ENCODE results near the gene SH3PXD2A. TPM values are rescaled to one million over a fixed set of nuclear protein-coding genes. Genes with fewer than 3 reads are reported as not detected.

The SH3PXD2A gene
- total RNA-seq, 4 donors from 2014 or later, result 26.5 to 56.9 (median 33.3) TPM

DNA sequence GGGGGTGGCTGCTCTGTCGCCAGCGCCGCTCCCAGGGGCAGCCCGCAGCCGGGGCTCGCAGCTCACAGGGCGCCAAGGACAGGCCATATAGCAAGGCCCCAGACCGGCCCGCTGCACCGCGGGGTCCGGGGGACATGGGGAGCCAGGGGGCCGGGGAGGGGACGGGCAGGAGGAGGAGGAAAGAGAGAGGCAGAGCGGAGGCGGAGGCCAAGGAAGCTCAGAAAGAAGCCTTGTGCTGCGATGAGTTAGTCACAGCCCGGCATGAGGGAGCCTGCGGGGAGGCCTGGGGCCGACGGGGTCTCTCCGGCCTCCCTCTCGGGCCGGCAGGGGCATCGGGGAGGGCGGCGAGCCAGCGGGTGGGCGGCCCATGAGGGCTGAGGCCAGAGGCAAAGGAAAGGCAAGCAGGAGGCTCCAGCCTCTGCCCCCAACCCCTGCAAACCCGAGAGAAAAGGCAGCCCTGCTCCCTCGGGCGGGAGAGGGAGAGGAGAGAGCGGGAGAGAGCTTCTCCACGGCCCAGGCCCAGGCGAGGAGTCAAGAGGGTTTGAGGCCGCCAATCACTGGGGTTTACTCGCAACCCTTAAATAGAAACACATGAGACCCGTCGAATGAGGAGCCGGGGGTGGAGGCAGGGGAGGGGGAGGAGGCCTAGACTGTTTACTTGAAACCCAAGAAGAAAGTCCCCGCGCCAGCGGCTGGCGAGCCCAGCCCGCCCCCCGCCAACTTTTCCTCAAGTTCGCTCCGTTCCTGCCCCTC, 194.0 kb downstream of the SH3PXD2A start:
- no peaks in the 10 kb centered on the region for H3K27me3 ChIP-seq
- no peaks in the 10 kb centered on the region for H3K36me3 ChIP-seq
- DNase-seq, result peak; percentile 77
- H3K4me3 ChIP-seq, result peak overlapping the region; percentile 35 to 54 (median 46)
- no peaks in the 10 kb centered on the region for H3K9me3 ChIP-seq
- in situ Hi-C loops (cut with MboI; ENCODE audit: low pct_ligation_motif_present in 1 of 4, low pct_unique_long_range_greater_than_20kb in 1 of 4, low sequenced_read_pairs in 3 of 4) (no loop called here), intact Hi-C loops (cut with DNase I; ENCODE audit: low total_unique reads) (no loop called here)
- 77% methylated on average over 47 of the region's 48 CpGs; no CpG with 5 or more reads in 1 of the 2 donors for WGBS, 2 donors (ENCODE audit: low coverage in 1 of 2)
- no peak for TF ChIP-seq EP300 (IDR thresholded peaks at IDR 0.05; ENCODE audit: low read depth)
- peak; percentile 71 for TF ChIP-seq POLR2A (IDR thresholded peaks at IDR 0.05)
- TF ChIP-seq, protein P1, sequence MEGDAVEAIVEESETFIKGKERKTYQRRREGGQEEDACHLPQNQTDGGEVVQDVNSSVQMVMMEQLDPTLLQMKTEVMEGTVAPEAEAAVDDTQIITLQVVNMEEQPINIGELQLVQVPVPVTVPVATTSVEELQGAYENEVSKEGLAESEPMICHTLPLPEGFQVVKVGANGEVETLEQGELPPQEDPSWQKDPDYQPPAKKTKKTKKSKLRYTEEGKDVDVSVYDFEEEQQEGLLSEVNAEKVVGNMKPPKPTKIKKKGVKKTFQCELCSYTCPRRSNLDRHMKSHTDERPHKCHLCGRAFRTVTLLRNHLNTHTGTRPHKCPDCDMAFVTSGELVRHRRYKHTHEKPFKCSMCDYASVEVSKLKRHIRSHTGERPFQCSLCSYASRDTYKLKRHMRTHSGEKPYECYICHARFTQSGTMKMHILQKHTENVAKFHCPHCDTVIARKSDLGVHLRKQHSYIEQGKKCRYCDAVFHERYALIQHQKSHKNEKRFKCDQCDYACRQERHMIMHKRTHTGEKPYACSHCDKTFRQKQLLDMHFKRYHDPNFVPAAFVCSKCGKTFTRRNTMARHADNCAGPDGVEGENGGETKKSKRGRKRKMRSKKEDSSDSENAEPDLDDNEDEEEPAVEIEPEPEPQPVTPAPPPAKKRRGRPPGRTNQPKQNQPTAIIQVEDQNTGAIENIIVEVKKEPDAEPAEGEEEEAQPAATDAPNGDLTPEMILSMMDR (IDR thresholded peaks at IDR 0.05), result no peak
- peak; percentile 78 to 86 (median 85) for TF ChIP-seq POLR2AphosphoS5 (IDR thresholded peaks at IDR 0.05)
- peaks cover 14 to 42% (median 24%) of the 10 kb centered on the region in 4 donors for H3K4me1 ChIP-seq
- peak overlapping the region; percentile 89 to 93 (median 92) for H3K27ac ChIP-seq

DNA sequence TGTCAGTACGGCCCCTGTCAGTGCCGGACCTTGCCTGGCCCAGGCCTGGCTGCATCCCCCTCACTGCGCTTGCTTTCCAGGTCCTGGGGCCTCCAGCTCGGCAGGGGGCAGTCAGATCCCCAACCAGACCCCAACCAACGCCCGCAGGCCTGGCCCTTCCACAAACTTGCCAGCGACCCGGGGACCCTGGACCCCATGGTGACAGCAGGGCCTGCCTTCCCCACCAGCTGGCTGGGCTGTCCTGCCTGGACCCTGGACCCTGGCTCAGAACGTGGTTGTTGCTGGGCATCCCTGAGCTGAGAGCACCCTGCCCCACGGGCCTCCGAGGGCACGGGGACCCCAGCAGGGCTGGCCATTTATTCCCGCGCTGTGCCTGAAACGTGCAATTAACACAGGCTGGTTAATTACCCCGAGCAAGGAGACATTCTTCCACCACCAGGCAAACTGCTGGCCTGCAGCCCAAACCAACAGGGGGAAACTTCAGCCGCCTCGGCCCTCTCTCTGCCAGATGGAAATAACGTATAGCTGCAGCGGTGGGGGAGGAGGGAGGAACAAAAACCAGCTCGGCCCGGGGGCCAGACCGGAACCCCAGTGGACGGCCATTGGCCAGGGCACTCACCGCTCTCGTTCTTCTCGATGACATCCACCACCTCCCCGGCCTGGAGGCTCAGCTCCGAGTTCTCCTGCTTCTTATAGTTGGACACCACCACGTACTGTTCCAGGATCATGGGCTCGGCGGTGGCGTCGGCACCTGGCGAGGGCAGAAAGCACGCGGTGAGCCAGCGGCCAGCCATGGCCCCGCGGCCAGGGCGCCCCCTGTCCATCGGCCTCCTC, 194.8 kb downstream of the SH3PXD2A start:
- TF ChIP-seq EP300 (IDR thresholded peaks at IDR 0.05; ENCODE audit: low read depth), result no peak
- no peak for TF ChIP-seq POLR2A (IDR thresholded peaks at IDR 0.05)
- no peak for TF ChIP-seq POLR2AphosphoS5 (IDR thresholded peaks at IDR 0.05)
- TF ChIP-seq, protein P1 (IDR thresholded peaks at IDR 0.05), result no peak
- in situ Hi-C loops (cut with MboI; ENCODE audit: low pct_ligation_motif_present in 1 of 4, low pct_unique_long_range_greater_than_20kb in 1 of 4, low sequenced_read_pairs in 3 of 4), result no loop called here
- no peak for DNase-seq
- 59% methylated on average over 38 of the region's 42 CpGs; no CpG with 5 or more reads in 1 of the 2 donors for WGBS, 2 donors (ENCODE audit: low coverage in 1 of 2)
- Histone ChIP-seq H3K27me3 (no peaks in the 10 kb centered on the region), H3K27ac (peak overlapping the region; percentile 89 to 93 (median 92)), H3K9me3 (no peaks in the 10 kb centered on the region), H3K4me1 (peaks cover 14 to 42% (median 24%) of the 10 kb centered on the region in 4 donors), H3K4me3 (peak overlapping the region; percentile 35 to 54 (median 46)), H3K36me3 (no peaks in the 10 kb centered on the region)
- intact Hi-C loops (cut with DNase I; ENCODE audit: low total_unique reads), result no loop called here

DNA sequence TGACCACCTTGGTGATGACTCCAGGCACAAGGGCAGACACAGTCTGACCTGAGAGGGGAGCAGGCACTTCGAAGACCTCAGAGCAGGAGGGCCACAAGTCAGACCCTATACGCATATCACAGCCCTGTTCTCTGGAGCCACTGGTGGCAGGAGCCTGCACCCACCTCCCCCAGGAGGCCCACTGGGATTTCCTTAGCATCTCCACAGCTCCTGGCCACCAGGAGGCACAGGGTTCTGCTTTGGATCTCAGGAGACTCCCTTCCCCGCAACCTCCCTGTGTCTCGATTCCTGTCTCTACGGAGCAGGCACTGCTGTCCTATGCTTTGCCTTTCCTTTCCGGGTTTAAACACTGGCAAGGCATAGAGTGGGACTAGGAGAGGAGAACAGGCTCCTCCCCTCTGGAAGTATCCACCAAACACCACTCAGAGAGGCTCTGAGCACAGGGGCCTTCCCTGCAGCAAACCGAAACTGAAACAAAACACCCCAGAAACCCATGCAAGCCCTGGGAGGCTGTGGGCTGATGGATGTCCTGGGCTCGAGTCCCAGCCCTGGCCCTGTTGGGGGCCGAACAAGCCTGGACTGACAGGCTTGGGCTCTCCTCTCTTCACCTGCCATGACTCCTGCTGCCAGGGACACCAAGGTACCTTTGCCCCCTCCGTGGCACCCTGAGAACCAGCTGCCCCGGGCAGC, 195.6 kb downstream of the SH3PXD2A start:
- Histone ChIP-seq H3K9me3 (no peaks in the 10 kb centered on the region), H3K4me3 (peak overlapping the region; percentile 35 to 54 (median 46)), H3K27ac (peak overlapping the region; percentile 89 to 93 (median 92)), H3K36me3 (no peaks in the 10 kb centered on the region), H3K27me3 (no peaks in the 10 kb centered on the region), H3K4me1 (peaks cover 14 to 42% (median 24%) of the 10 kb centered on the region in 4 donors)
- intact Hi-C loops (cut with DNase I; ENCODE audit: low total_unique reads) (no loop called here), in situ Hi-C loops (cut with MboI; ENCODE audit: low pct_ligation_motif_present in 1 of 4, low pct_unique_long_range_greater_than_20kb in 1 of 4, low sequenced_read_pairs in 3 of 4) (no loop called here)
- peak; percentile 63 for DNase-seq
- TF ChIP-seq EP300 (IDR thresholded peaks at IDR 0.05; ENCODE audit: low read depth) (no peak), POLR2AphosphoS5 (IDR thresholded peaks at IDR 0.05) (peak; percentile 38 to 69 (median 62))
- 31 to 32% methylated on average over 4 to 11 of the region's 11 CpGs for WGBS, 2 donors (ENCODE audit: low coverage in 1 of 2)

DNA sequence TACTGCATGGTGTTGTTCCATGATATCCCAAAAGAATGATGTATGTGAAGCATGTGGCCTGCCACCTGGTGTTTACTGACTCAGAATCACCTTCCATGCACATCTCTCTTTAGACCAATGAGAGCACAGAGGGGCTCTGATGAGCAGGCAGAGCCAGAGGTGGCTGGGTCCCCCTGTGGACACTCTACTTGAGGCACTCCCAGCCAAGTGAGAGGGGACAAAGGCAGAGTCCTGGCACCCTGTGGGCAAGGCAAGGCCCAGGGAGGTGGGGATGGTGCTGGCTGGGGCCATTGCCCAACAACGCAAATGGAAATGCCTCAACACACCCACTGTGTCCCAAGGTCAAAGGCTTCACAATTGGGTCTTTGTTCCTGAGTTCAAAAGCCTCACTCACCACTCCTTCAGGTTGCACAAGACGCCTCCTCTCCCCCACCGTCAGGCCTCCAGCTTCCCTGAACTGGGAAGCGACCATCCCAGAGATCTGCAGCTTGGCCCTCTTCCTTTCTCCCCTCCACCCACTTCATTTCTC, 197.3 kb downstream of the SH3PXD2A start:
- H3K4me3 ChIP-seq, result no peak overlapping the region
- peaks cover 25 to 51% (median 36%) of the 10 kb centered on the region in 4 donors for H3K4me1 ChIP-seq
- no peak for DNase-seq
- intact Hi-C loops (cut with DNase I; ENCODE audit: low total_unique reads) (no loop called here), in situ Hi-C loops (cut with MboI; ENCODE audit: low pct_ligation_motif_present in 1 of 4, low pct_unique_long_range_greater_than_20kb in 1 of 4, low sequenced_read_pairs in 3 of 4) (no loop called here)
- H3K27me3 ChIP-seq, result no peaks in the 10 kb centered on the region
- no peaks in the 10 kb centered on the region for H3K9me3 ChIP-seq
- 54% methylated on average over 4 of the region's 4 CpGs; no CpG with 5 or more reads in 1 of the 2 donors for WGBS, 2 donors (ENCODE audit: low coverage in 1 of 2)
- peak overlapping the region; percentile 9 to 93 (median 52) for H3K27ac ChIP-seq
- TF ChIP-seq POLR2A (IDR thresholded peaks at IDR 0.05), result no peak
- TF ChIP-seq EP300 (IDR thresholded peaks at IDR 0.05; ENCODE audit: low read depth), result no peak
- TF ChIP-seq, protein P1 (IDR thresholded peaks at IDR 0.05), result no peak
- no peak for TF ChIP-seq POLR2AphosphoS5 (IDR thresholded peaks at IDR 0.05)
- no peaks in the 10 kb centered on the region for H3K36me3 ChIP-seq
